Common myeloid progenitor, CD34-positive (primary cell): ENCODE results near the gene LRRC28.

Experiments used
- CTCF ChIA-PET: fragments of 350-600 bp; sonication (Branson Sonifier 250); formaldehyde crosslinking; loops from one replicate; lab custom pipeline; 2021; ENCODE audit warnings: antibody characterized with exemption; lab: Charles Lee
- POLR2A ChIA-PET: fragments of 350-600 bp; sonication (Branson Sonifier 250); formaldehyde crosslinking; loops from one replicate; lab custom pipeline; 2021; ENCODE audit warnings: antibody characterized with exemption; lab: Charles Lee
- DNase-seq, 3 donors: peaks; one replicate each; pipeline versions ENCODE4 v3.0.0 to v3.0.0-alpha.2; 2013
- H3K27ac ChIP-seq, 2 experiments: 1 replicate in 1 of 2; 2 replicates in 1 of 2; pipeline ENCODE4 v1.7.0; 2013; ENCODE audit warnings: inconsistent platforms in 2 of 2, low read length in 2 of 2, mild to moderate bottlenecking in 2 of 2, low read depth in 1 of 2, moderate library complexity in 1 of 2; ENCODE audit not compliant: severe bottlenecking in 2 of 2, insufficient read depth in 1 of 2, poor library complexity in 1 of 2
- H3K27me3 ChIP-seq, 5 experiments: replicated peaks in 2 of 5; 1 replicate in 3 of 5; 2 replicates in 2 of 5; pipeline versions ENCODE4 v1.6.1 to v1.7.0; 2013; ENCODE audit warnings: low read length in 4 of 5, mild to moderate bottlenecking in 2 of 5, moderate library complexity in 2 of 5, inconsistent platforms in 1 of 5; ENCODE audit not compliant: insufficient read depth in 5 of 5, control insufficient read depth in 4 of 5
- H3K36me3 ChIP-seq, 4 experiments: 1 replicate in 2 of 4; 2 replicates in 2 of 4; pipeline versions ENCODE4 v1.6.1 to v1.7.0; 2013; ENCODE audit warnings: low read length in 3 of 4, control low read depth in 1 of 4, mild to moderate bottlenecking in 1 of 4; ENCODE audit not compliant: control insufficient read depth in 4 of 4, insufficient read depth in 4 of 4
- H3K4me1 ChIP-seq, 4 experiments: 1 replicate in 3 of 4; 2 replicates in 1 of 4; pipeline versions ENCODE4 v1.6.1 to v1.7.1; 2013; ENCODE audit warnings: low read length in 3 of 4, mild to moderate bottlenecking in 3 of 4, control low read depth in 1 of 4, inconsistent platforms in 1 of 4, moderate library complexity in 1 of 4; ENCODE audit not compliant: control insufficient read depth in 4 of 4, insufficient read depth in 4 of 4; ENCODE audit errors: control extremely low read depth in 1 of 4
- H3K4me3 ChIP-seq, 7 experiments: 1 replicate in 4 of 7; 2 replicates in 3 of 7; pipeline versions ENCODE4 v1.5.1 to v1.7.0; 2013; ENCODE audit warnings: mild to moderate bottlenecking in 7 of 7, low read length in 6 of 7, moderate library complexity in 6 of 7, inconsistent platforms in 2 of 7, low read depth in 2 of 7, control low read depth in 1 of 7; ENCODE audit not compliant: insufficient read depth in 4 of 7, control insufficient read depth in 1 of 7; ENCODE audit errors: extremely low read depth in 1 of 7
- H3K9me3 ChIP-seq, 5 experiments: 1 replicate in 4 of 5; 2 replicates in 1 of 5; pipeline versions ENCODE4 v1.6.1 to v1.7.1; 2013; ENCODE audit warnings: low read length in 4 of 5, mild to moderate bottlenecking in 2 of 5, inconsistent platforms in 1 of 5, low read depth in 1 of 5, moderate library complexity in 1 of 5; ENCODE audit not compliant: control insufficient read depth in 4 of 5, insufficient read depth in 2 of 5; ENCODE audit errors: control extremely low read depth in 1 of 5
- WGBS: methylation state at CpG from one replicate; pipeline ENCODE4 v1.1.5; 2013; ENCODE audit not compliant: insufficient coverage; 5-methylcytosine and 5-hydroxymethylcytosine counted together

Gene LRRC28

DNA sequence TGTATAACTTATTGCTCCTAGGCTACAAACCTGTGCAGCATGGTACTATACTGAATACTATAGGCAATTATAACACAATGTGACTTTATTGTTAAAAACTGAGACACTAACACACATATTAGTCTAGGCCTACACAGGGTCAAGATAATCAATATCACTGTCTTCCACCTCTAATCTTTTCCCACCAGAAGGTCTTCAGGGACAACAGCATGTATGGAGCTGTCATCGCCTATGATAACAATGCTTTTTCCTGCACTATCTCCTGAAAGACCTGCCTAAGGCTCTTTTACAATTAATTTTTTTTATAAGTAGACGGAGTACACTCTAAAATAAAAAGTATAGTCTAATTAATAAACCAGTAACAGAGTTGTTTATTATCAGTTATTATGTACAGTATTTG, 60.9 kb downstream of the LRRC28 start:
- ChIA-PET CTCF (interaction anchor here (1.1 kb wide), 1 partner anchor 40 kb away, joined by 3 read pairs; no protein-coding TSS in a partner anchor), POLR2A (no interaction called here)
- Histone ChIP-seq H3K9me3 (peaks cover 3 to 27% (median 14%) of the 10 kb centered on the region in 5 experiments), H3K4me3 (no peak overlapping the region), H3K27me3 (no peaks in the 10 kb centered on the region), H3K4me1 (no peaks in the 10 kb centered on the region), H3K27ac (no peak overlapping the region), H3K36me3 (peaks cover 0 to 15% (median 5%) of the 10 kb centered on the region in 4 experiments)
- WGBS = no CpG with 5 or more reads among the region's 2 CpGs
- no peak for DNase-seq

GRCh38 chr15:99312794-99313193, 61.5 kb downstream of the LRRC28 start:
- no peak overlapping the region for H3K4me3 ChIP-seq
- DNase-seq = no peak
- H3K36me3 ChIP-seq = peaks cover 0 to 15% (median 5%) of the 10 kb centered on the region in 4 experiments
- H3K9me3 ChIP-seq = peaks cover 3 to 27% (median 14%) of the 10 kb centered on the region in 5 experiments
- ChIA-PET CTCF (interaction anchor here (1.1 kb wide), 1 partner anchor 40 kb away, joined by 3 read pairs; no protein-coding TSS in a partner anchor), POLR2A (no interaction called here)
- no CpG with 5 or more reads among the region's 3 CpGs for WGBS
- H3K27ac ChIP-seq = no peak overlapping the region
- H3K27me3 ChIP-seq = no peaks in the 10 kb centered on the region
- no peaks in the 10 kb centered on the region for H3K4me1 ChIP-seq

DNA sequence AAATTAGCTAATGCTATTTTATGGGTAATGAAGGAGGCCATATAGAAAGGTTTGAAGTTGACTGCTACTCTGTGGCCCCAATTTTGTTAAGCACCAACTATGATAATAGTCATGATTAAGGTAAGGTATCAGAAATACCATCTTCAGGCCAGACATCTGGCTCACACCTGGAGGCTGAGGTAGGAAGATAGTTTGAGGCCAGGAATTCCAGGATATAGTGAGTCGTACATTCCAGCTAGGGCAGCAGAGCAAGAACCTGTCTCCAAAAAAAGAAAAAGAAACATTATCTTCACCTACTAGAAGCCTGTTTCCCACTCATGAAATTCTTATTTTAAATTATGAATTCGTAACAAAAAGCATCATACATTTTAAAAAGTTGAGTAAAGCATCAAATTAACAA, 64.4 kb downstream of the LRRC28 start:
- Histone ChIP-seq H3K27ac (no peak overlapping the region), H3K27me3 (no peaks in the 10 kb centered on the region), H3K9me3 (peaks cover 2 to 23% (median 14%) of the 10 kb centered on the region in 5 experiments), H3K4me1 (no peaks in the 10 kb centered on the region), H3K36me3 (peaks cover 0 to 15% (median 4%) of the 10 kb centered on the region in 4 experiments), H3K4me3 (no peak overlapping the region)
- ChIA-PET CTCF (no interaction called here), POLR2A (no interaction called here)
- no peak for DNase-seq
- WGBS = no CpG with 5 or more reads among the region's 2 CpGs

DNA sequence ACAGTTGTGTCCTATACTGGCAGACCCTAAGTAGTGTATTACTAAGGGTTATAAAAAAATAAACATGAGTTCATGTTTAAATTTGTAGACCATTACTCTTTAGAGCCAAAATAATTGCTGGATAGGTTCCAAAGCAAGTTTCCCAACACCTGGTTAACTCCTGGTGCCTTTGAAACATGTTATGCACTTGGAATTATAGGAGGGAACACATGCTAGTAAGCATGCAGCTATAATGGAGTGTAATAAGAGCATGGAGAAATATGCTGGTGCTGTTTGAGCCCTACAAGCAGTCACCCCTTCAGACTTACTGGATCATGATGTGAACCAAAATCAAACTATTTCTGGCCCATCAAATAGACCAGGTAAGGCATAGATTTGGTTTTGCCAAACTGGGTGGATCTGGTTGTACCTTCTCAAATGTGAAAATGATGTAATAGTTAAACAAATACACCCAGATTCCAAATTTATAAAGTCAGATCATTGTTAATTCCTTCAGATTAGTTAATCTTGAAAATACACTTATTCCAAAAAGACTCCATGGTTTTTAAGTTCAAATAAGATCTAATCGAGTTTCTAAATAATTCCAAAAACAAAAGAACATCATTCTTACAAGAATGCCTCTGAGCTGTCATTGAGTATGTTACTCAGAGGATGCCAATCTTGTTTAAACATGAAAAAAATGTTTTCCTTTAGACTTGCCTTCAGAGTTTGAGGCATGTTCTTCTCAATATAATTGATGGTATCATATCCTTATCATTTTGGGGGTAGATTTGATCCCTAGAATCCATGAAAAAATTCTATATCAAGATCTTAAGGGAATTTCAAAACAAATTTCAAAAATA, 69.3 kb downstream of the LRRC28 start:
- no CpG with 5 or more reads among the region's 1 CpG for WGBS
- no peaks in the 10 kb centered on the region for H3K36me3 ChIP-seq
- no peak for DNase-seq
- ChIA-PET POLR2A (no interaction called here), CTCF (no interaction called here)
- H3K4me3 ChIP-seq = no peak overlapping the region
- no peaks in the 10 kb centered on the region for H3K4me1 ChIP-seq
- no peaks in the 10 kb centered on the region for H3K27me3 ChIP-seq
- H3K27ac ChIP-seq = no peak overlapping the region
- H3K9me3 ChIP-seq = peaks cover 0 to 3% (median 0%) of the 10 kb centered on the region in 5 experiments

GRCh38 chr15:99321468-99321867, 70.2 kb downstream of the LRRC28 start:
- Histone ChIP-seq H3K27ac (no peak overlapping the region), H3K4me1 (no peaks in the 10 kb centered on the region), H3K4me3 (no peak overlapping the region), H3K36me3 (no peaks in the 10 kb centered on the region), H3K27me3 (no peaks in the 10 kb centered on the region), H3K9me3 (peaks cover 0 to 3% (median 0%) of the 10 kb centered on the region in 5 experiments)
- ChIA-PET CTCF (no interaction called here), POLR2A (no interaction called here)
- WGBS = 100% methylated on average over 1 of the region's 1 CpG
- no peak for DNase-seq

DNA sequence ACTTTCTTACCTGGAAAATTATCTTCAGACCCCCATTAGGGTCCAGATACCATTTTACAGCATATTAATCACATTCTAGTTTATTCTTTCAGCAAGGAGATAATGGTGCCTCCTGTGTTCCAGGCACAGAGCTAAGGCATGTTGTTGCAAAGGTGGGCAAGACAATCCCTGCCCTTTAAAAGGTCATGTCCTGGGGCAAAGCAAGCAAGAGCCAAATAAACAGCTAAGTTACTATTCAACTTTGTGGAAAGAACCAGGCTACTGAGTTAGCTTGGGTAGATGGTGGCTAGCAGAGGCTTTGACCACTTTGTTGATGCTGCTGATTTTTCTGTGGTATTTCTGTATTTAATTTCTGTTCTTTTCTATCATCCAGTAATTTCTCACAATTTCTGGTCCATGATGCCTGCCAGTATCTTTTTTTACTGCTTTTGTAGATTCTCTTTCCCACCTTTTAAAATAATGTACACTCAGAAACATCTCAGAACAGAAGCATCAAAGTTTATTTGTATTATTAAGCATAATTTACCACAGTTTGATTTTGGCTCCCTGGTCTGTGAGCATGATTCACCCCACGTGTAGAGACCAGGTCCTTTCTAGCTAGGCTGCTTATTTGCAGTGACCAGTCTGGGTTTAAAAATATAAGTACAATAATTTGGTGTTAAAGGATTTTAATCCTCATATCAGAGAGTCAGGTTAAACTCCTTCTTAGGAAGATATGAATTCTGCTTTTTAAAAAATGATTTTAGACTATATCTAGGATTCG, 71.5 kb downstream of the LRRC28 start:
- Histone ChIP-seq H3K27ac (no peak overlapping the region), H3K27me3 (no peaks in the 10 kb centered on the region), H3K4me1 (no peaks in the 10 kb centered on the region), H3K9me3 (peaks cover 0 to 3% (median 0%) of the 10 kb centered on the region in 5 experiments), H3K4me3 (no peak overlapping the region), H3K36me3 (no peaks in the 10 kb centered on the region)
- no peak for DNase-seq
- ChIA-PET POLR2A (no interaction called here), CTCF (interaction anchor here (1.0 kb wide), 1 partner anchor 36 kb away, joined by 3 read pairs; no protein-coding TSS in a partner anchor)
- WGBS = 83% methylated on average over 1 of the region's 2 CpGs
